Fibroblast of peridontal ligament (primary cell): ENCODE measurements around the gene PIWIL1.
A peak's percentile ranks its signal among the peaks of the same experiment; 100 is the strongest.

Experiments
- DNase-seq: peaks from one replicate; pipeline ENCODE4 v3.0.0-alpha.2; 2010; ENCODE audit errors: extremely low read depth

Gene PIWIL1

GRCh38 chr12:130337488-130338303 is at the start of gene PIWIL1:
Gene PIWIL1, plus strand, starts transcription at chr12:130337887. Its CDS starts 4,705 bp downstream, at chr12:130342592.
- DNase-seq, result no peak

GRCh38 chr12:130288206-130288605 is 49.5 kb upstream of the PIWIL1 start:
- no peak for DNase-seq

- DNase-seq, result no peak
Observed at GRCh38 chr12:130288691-130289090, 49.0 kb upstream of the PIWIL1 start.

- DNase-seq, result no peak
Observed at GRCh38 chr12:130290114-130290513, 47.6 kb upstream of the PIWIL1 start.

- no peak for DNase-seq
Observed at GRCh38 chr12:130298322-130299021, 39.2 kb upstream of the PIWIL1 start.

GRCh38 chr12:130299574-130299973 is 38.1 kb upstream of the PIWIL1 start:
- no peak for DNase-seq

GRCh38 chr12:130300090-130300489 is 37.6 kb upstream of the PIWIL1 start:
- DNase-seq, result no peak

- DNase-seq, result no peak
Observed at GRCh38 chr12:130300737-130301535, 36.8 kb upstream of the PIWIL1 start.

GRCh38 chr12:130301559-130301958 is 36.1 kb upstream of the PIWIL1 start:
- no peak for DNase-seq

GRCh38 chr12:130303781-130304180 is 33.9 kb upstream of the PIWIL1 start:
- DNase-seq, result no peak

GRCh38 chr12:130307859-130308258 is 29.8 kb upstream of the PIWIL1 start:
- no peak for DNase-seq

GRCh38 chr12:130308393-130308792 is 29.3 kb upstream of the PIWIL1 start:
- DNase-seq, result no peak

- DNase-seq, result no peak
Observed at GRCh38 chr12:130316251-130316650, 21.4 kb upstream of the PIWIL1 start.

GRCh38 chr12:130320536-130320935 is 17.2 kb upstream of the PIWIL1 start:
- DNase-seq, result no peak

GRCh38 chr12:130322263-130322662 is 15.4 kb upstream of the PIWIL1 start:
- no peak for DNase-seq

GRCh38 chr12:130330685-130331084 is 7.0 kb upstream of the PIWIL1 start:
- no peak for DNase-seq

GRCh38 chr12:130331146-130331545 is 6.5 kb upstream of the PIWIL1 start:
- no peak for DNase-seq

- no peak for DNase-seq
Observed at GRCh38 chr12:130333341-130333740, 4.3 kb upstream of the PIWIL1 start.

- no peak for DNase-seq
Observed at GRCh38 chr12:130334399-130334798, 3.3 kb upstream of the PIWIL1 start.

GRCh38 chr12:130334937-130335336 is 2.8 kb upstream of the PIWIL1 start:
- no peak for DNase-seq

GRCh38 chr12:130335517-130336392 is 1.9 kb upstream of the PIWIL1 start:
- DNase-seq, result peak; percentile 48
